ENCODE measurements around the gene USH2A.

Gene USH2A

GRCh38 chr1:216270086-216270773, 153.0 kb downstream of the USH2A start:
- DNase-seq, result no peak

DNA sequence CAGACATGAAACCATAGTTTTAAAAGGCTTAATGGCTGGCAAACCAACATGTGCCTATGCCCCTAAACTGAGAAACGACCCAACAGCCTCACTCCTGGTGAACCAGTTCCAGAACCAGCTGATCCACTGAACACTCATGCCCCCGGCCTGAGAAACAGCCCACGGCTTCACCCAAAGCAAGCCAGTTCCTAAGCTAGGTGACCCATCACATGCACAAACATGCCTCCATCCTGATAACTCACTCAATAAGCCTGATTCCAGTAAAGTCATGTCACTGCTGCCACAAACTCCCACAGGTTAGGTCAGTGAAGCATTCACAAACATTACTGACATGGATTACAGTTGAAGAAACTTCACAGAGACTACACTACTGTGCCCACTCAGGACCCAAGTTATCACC, 161.6 kb downstream of the USH2A start:
- DNase-seq, result no peak

DNA sequence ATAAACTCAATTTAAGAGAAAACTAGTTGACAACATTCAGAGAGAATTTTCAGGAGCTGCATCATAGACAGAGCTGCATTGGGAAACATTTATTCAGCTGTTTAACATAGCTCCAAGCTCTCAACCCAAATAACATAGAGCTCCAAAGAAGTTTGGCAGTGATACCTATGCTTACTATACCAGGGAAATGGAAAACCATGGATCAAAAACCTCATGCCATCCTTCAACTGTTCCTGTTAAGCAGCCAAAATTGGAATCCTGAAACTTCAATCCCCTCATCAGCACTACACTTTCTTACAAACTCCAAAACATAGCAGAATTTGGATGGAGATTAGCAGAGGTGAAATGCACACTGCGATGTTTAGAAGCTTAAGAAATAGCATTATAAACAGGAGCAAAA, 164.4 kb downstream of the USH2A start:
- DNase-seq, result no peak

- DNase-seq, result no peak
These were observed 164.9 kb downstream of the USH2A start for GRCh38 chr1:216258386-216258785.

- no peak for DNase-seq
These were observed 172.4 kb downstream of the USH2A start for GRCh38 chr1:216250861-216251260.

GRCh38 chr1:216248628-216249027, 174.6 kb downstream of the USH2A start:
- DNase-seq, result no peak

DNA sequence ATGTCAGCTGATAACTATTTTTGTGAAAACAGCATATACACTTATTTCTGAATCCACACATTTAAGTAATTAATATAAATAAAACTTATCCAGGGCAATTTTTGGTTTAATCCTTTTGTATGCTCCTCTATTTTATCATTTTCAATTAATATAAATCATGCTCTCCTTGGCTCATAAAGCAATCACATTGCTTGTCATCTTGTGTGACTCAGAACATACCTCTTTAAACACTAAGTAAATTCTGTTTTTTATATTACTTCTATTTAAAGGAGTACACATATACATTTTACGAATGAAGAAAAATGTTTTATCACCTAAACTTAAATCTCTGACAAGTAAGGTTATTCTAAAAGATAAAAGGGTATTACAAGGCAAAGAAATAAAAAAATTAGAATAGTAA, 175.3 kb downstream of the USH2A start:
- DNase-seq, result no peak

GRCh38 chr1:216246577-216247203, 176.6 kb downstream of the USH2A start:
- DNase-seq, result no peak

GRCh38 chr1:216238844-216239243, 184.4 kb downstream of the USH2A start:
- no peak for DNase-seq

DNA sequence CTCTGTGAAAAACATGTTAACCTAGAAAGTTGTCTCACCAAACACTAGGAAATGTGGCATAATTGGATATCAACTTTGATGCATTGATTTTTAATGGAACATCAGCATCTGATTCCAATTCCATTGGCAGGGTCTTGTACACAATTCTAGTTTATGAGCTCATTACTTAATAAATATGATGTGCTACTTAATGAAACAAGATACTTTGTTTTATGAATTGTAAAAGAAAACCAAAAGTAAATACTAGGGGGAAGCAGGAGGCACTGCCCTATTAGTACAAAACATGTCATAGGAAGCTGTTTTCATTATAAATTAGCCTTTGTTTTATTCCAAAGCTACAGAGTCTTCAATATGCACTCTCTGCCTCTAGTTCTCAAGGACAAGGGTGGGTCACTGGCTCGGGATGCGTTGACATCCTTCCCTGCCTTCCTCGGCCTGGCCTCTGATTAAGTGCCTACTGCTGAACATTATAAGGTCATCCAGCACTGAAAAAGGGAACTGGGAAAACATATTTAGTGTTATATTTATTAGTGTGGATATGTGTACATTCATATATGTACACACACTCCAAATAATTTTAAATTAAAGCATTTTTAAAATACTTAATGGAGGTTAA, 185.2 kb downstream of the USH2A start:
- no peak for DNase-seq

- DNase-seq, result peak; percentile 43
These were observed 199.0 kb downstream of the USH2A start for GRCh38 chr1:216224233-216224632.

DNA sequence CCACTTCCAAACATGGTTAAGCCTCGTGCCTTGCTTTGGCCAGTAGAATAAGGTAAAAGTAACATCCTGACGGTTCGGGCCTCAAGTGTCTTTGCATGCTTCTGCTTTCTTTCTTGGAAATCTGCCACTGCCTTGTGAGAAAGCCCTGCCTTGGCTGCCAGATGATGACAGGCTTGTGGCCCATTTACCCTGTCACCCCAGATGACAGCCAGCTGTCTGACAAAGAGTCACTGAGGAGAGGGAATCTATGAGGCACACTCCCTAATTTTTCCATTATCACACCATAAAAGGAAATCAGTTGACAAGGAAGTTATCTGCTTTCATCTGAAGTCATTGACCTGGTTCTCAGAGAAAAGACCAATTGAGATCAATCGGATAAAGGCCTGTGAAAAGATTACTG, 199.8 kb downstream of the USH2A start:
- no peak for DNase-seq

DNA sequence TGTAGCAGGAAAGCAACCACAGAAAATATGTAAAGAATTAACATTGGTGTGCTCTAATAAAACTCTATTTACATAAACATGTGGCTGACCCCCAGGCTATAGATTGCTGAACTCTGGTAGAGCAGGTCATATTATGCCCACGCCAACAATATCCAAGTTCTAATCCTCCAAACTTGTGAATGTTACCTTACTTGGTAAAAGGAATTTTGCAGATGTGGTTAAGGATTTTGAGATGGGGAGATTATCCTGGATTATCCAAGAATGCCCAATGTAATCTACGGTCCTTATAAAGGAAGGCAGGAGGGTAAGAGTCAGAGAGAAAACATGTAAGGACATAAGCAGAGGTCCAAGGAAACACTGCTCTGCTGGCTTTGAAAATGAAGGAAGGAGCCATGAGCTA, 201.0 kb downstream of the USH2A start:
- DNase-seq, result no peak

DNA sequence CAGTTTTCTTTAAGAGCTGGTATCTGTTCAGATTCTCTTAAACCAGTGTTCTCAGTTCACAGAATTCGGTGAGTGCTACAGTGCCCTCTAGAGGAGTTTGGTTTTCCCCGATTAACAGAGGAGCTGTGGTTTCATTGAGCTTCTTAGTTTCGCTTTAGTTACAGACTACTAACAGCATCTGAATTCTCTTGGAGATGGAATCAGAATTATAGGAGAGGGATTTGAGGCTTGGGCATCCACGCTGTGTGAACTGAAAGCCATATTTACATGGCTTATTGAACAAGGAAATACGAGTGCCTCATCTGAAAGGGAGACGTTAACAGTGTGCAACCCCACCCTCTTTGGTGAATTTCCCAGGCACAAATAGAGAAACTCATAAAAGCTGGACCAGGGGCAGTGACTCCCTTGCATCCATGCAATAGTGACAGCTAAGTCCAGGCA, 202.0 kb downstream of the USH2A start:
- peak; percentile 92 for DNase-seq

DNA sequence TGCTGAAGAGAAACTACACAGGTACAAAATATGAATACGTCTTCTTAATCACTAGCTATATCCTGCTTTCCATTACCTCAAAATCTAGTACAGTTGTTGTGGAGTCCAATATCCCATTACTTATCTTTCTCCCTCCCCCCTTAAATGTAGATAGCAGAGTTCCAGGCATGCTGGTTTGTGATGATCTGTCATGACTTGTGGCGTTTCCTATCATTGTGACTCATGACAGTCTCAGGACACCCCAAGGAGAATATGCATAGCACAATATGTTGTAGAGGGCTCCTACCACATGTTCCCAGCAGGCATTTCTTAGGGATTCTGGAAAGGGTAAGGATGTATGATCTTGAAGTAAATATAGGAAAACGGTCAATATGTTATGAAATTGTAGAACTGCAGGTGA, 206.9 kb downstream of the USH2A start:
- DNase-seq, result no peak

- no peak for DNase-seq
These were observed 208.1 kb downstream of the USH2A start for GRCh38 chr1:216215169-216215568.

DNA sequence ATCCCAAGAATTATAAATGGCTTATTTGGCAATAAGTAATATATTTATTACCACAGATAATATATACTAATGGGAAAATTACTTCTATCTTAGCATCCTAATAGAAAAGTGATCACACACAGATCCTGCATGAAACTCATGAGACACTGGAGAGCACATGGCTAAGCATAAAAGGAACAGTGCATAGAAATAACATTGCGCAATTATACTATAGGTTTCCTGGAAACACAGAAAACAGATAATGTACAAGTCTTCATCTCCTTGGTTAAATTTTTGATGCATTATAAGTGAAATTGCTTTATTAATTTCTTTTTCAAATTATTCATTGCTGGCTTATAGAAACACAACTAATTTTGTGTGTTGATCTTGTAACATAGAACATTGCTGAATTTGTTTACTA, 210.4 kb downstream of the USH2A start:
- DNase-seq, result no peak

DNA sequence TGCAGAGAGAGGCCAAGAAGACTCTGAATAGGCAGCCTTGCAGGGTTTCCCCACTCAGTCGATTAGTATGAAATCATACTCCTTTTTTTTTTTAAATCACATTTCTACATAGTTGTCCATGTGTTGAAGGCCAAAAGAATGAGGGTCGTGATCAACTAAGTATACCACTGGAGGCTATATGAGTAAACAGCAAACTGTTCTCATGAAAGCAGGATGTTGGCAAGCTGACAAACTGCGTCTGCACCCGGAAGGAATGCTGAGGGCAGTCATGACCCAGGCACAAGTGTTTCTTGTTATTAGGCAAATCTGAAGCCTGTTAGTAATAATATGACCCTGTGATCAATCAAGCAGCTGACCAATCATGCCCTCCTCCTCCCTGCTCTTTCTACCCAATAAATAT, 213.2 kb downstream of the USH2A start:
- no peak for DNase-seq

DNA sequence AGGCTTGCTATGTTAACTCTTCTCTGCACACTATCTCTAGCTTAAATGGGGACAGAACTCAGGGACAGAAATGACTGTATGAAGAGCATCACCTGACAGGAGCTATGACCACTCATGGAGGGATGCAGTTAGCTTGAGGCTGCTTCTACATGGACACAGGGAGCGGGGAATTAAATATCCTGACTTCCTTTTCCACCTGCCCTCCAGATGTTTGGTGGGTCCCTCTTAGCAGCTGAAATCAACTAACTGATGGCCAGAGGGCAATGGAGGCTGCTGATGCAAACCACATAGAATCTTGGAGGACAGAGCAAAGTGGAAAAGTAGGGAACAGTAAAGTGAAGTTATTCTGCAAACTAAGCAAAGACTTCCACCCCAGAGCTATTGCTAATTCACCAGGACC, 214.1 kb downstream of the USH2A start:
- no peak for DNase-seq

GRCh38 chr1:216207154-216207553, 216.1 kb downstream of the USH2A start:
- DNase-seq, result no peak

GRCh38 chr1:216205176-216205575, 218.1 kb downstream of the USH2A start:
- no peak for DNase-seq

DNA sequence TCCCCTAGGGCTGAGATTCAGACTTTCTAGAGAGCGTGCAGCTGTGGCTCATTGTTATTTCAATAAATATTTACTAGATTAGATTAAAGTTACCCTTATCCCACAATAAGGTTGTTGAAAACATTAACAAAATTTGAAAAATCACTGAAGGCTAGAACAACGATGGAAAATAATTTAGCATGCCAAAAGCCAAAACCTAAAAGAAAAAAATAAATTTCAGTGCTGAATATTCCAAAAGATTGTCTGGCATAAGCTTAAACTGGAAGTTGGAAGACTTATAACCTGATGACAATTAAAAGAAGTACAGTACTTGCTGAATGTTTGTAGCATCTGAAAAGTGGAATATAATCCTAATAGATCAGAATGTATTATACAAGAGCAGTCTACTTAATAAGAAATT, 221.3 kb downstream of the USH2A start:
- no peak for DNase-seq

DNA sequence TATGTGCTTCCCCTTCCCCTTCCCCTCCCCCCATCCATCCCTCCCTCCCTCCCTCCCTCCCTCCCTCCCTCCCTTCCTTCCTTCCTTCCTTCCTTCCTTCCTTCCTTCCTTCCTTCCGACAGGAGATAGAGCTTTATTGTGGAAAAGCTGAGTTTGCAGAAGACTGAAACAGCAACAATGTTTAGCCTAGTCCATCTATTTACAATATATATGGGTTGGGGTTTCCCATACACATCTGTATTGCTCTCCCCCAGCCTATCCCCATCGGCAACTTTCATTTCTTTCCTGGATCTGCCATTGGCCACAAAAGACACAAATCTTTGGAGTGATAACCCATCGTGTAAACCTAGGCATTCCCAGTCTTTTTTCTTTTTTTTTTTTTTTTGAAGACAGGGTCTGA, 222.3 kb downstream of the USH2A start:
- DNase-seq, result no peak

DNA sequence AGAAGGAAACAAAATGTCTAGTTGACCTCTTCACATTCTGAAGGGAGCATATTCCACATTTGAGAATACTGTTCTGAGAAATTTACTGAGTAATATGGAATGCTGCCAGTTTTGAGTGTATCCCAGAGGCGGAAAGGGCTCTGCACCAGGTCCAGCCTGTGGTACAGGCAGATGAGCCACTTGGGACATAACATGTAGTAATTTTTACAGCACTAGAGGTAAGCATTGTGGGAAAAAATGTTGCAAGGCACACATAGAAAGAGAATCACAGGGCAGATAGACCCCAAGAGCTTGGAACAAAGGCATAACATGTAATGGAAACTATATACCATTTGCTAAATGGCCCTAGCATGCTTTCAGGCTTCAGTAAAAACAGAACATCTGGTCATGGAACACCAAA, 228.5 kb downstream of the USH2A start:
- no peak for DNase-seq
